RCC 7860 (cell line): ENCODE data around the gene TGFBR2.

Source experiments
- DNase-seq: peaks from one replicate; pipeline ENCODE4 v3.0.0-alpha.2; 2015; ENCODE audit warnings: low spot score
- FAIRE-seq: peaks from 2 replicates; lab custom pipeline; 2012; peaks lifted over from hg19 to GRCh38; lab: Jason Lieb, UNC

Gene TGFBR2

GRCh38 chr3:30671527-30672286, 65.3 kb downstream of the TGFBR2 start:
- FAIRE-seq: no peak
- DNase-seq: no peak

GRCh38 chr3:30672287-30672735, 65.9 kb downstream of the TGFBR2 start:
- no peak for FAIRE-seq
- DNase-seq: no peak

- no peak for DNase-seq
- FAIRE-seq: no peak
These were observed 66.6 kb downstream of the TGFBR2 start for GRCh38 chr3:30672959-30673358.

- FAIRE-seq (no peak), DNase-seq (no peak)
These were observed 67.3 kb downstream of the TGFBR2 start for GRCh38 chr3:30673425-30674341.

GRCh38 chr3:30675006-30675405, 68.6 kb downstream of the TGFBR2 start:
- FAIRE-seq (no peak), DNase-seq (no peak)

GRCh38 chr3:30675774-30676173, 69.4 kb downstream of the TGFBR2 start:
- no peak for FAIRE-seq

GRCh38 chr3:30676424-30677346, 70.3 kb downstream of the TGFBR2 start:
- FAIRE-seq (no peak), DNase-seq (no peak)

More at GRCh38 chr3:30675774-30676173, 69.4 kb downstream of the TGFBR2 start:
- DNase-seq: no peak

- FAIRE-seq: no peak
- no peak for DNase-seq
These were observed 70.9 kb downstream of the TGFBR2 start for GRCh38 chr3:30677347-30677685.

GRCh38 chr3:30679045-30679444, 72.6 kb downstream of the TGFBR2 start:
- no peak for FAIRE-seq
- no peak for DNase-seq

- FAIRE-seq (no peak), DNase-seq (no peak)
These were observed 74.6 kb downstream of the TGFBR2 start for GRCh38 chr3:30680789-30681648.

- FAIRE-seq: no peak
- DNase-seq: no peak
These were observed 75.3 kb downstream of the TGFBR2 start for GRCh38 chr3:30681649-30682211.

GRCh38 chr3:30682434-30683155, 76.2 kb downstream of the TGFBR2 start:
- DNase-seq (no peak), FAIRE-seq (no peak)

- FAIRE-seq: no peak
- DNase-seq: no peak
These were observed 77.4 kb downstream of the TGFBR2 start for GRCh38 chr3:30683769-30684168.

GRCh38 chr3:30684356-30684755, 78.0 kb downstream of the TGFBR2 start:
- DNase-seq (no peak), FAIRE-seq (no peak)

- no peak for FAIRE-seq
These were observed 78.9 kb downstream of the TGFBR2 start for GRCh38 chr3:30685267-30685667.

GRCh38 chr3:30686176-30686575, 79.8 kb downstream of the TGFBR2 start:
- FAIRE-seq: no peak

More at GRCh38 chr3:30685267-30685667, 78.9 kb downstream of the TGFBR2 start:
- DNase-seq: no peak

GRCh38 chr3:30686799-30687198, 80.4 kb downstream of the TGFBR2 start:
- FAIRE-seq: no peak

More at GRCh38 chr3:30686176-30686575, 79.8 kb downstream of the TGFBR2 start:
- DNase-seq: no peak

GRCh38 chr3:30687930-30688570, 81.6 kb downstream of the TGFBR2 start:
- DNase-seq (no peak), FAIRE-seq (no peak)

More at GRCh38 chr3:30686799-30687198, 80.4 kb downstream of the TGFBR2 start:
- no peak for DNase-seq
